Smooth muscle cell of the coronary artery (primary cell): ENCODE results near the gene TMEM238L. TPM values are rescaled to one million over a fixed set of nuclear protein-coding genes. Genes with fewer than 3 reads are reported as not detected.

Source experiments
- total RNA-seq: library from RNA; depleted of rRNA; stranded (reverse); fragments of >200 nt; gene quantifications from 2 replicates; pipeline ENCODE4 v1.2.3, GENCODE V29; 2014; ENCODE audit warnings: low replicate concordance

The TMEM238L gene, protein sequence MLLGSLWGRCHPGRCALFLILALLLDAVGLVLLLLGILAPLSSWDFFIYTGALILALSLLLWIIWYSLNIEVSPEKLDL
- not detected in 2 replicates for total RNA-seq

DNA sequence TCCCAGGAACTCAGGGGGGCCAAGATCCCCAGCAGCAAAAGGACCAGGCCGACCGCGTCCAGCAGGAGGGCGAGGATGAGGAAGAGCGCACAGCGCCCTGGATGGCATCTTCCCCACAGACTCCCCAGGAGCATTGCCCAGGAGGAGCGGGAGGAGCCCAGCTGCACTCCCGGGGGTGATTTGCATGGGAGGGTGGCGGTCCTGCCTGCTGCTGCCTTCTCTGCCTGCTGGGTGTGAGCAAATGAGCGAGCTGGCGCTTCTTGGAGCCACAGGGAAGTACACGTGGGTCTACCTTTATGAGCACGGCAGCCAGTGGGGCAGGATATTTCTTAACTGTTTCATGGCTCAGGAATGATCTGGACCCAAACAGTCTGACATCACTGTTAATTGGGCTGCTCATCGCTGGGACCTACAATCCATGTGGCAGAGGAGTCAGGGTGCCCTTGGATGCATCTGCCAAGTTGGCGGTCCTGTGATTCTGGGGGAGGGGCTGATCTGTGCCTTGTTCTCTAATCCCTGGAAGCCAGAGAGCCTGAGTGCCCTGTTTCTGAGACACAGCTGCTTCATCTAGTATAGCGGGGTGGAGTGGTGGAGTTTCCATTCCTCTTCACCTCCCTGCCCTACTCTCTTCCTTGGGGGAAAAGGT is at the start of gene TMEM238L:
Gene TMEM238L (minus strand): TSS at position 270 of the 646 bp plus-strand sequence. CDS start 136 bp downstream, at position 134.

DNA sequence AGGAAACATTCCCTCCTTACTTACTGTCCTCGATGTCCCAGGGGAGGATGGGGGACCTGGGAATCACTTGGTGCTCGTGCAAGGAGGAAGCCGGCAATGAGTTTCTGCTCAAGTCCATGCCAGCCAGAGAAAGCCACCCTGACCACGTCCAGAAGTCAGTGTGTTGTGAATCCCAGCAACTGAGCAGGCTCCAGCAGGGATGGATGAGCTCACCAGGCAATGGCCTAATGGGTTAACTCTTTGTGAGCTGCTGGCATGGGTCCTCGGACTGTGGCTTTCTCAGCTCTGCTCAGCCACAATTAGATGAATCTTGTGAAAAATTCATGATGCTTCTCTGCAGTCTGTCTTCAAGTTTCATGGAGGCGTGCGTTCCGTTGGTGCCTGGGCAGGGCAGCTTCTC is 34.0 kb upstream of the TMEM238L start, which contains the start of gene PIRT:
Gene PIRT (minus strand): TSS at position 167 of the 400 bp plus-strand sequence. CDS start 12,442 bp downstream, outside the sequence.

Other genes starting within 250 kb of the TMEM238L start
- 0.30 and 0.59 TPM in 2 replicates for gene MYH3, start 146.8 kb downstream of the TMEM238L start, total RNA-seq
- gene SCO1, start 106.6 kb downstream of the TMEM238L start, total RNA-seq = 9.8 and 41.6 TPM in 2 replicates
- 9.2 and 13.4 TPM in 2 replicates for gene ADPRM, start 106.5 kb downstream of the TMEM238L start, total RNA-seq
- 1.7 and 2.7 TPM in 2 replicates for gene TMEM220, start 74.1 kb downstream of the TMEM238L start, total RNA-seq
- not detected in 2 replicates for gene PIRT, start 34.0 kb upstream of the TMEM238L start, total RNA-seq